GM18502 (cell line): ENCODE results near the gene SOHLH1.

Experiments used
- ATAC-seq: cut with Tn5 transposase; IDR thresholded peaks from one replicate; pipeline ENCODE4 v1.9.1; 2021; ENCODE audit warnings: mild to moderate bottlenecking; ENCODE audit not compliant: unreplicated experiment, poor library complexity

SOHLH1 gene

GRCh38 chr9:135731454-135731853 lies 32.2 kb upstream of the SOHLH1 start:
- ATAC-seq: no peak

DNA sequence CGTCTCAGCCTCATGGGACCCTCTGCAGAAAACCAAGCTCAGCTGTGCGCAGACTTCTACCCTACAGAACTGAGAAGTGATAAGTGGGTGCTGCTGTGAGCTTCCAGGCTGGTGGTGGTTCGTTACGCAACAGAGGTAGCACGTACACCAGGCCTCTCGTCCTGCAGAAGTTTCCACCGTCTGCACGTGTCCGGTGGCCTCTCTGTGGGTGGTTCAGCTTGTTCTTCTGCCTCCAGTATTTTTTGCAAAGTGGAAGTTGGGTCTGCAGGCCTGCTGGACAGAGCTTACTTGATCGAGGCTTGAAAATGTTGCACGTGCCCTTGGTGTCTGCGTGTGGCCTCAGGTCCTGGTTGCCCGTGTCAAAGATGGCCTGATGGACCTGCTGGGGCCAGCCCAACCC lies 30.2 kb upstream of the SOHLH1 start:
- ATAC-seq: no peak

GRCh38 chr9:135728436-135729110 lies 29.3 kb upstream of the SOHLH1 start:
- no peak for ATAC-seq

- ATAC-seq: no peak
These were observed 28.1 kb upstream of the SOHLH1 start for GRCh38 chr9:135727257-135727875.

GRCh38 chr9:135726138-135726853 lies 27.0 kb upstream of the SOHLH1 start:
- ATAC-seq: no peak

DNA sequence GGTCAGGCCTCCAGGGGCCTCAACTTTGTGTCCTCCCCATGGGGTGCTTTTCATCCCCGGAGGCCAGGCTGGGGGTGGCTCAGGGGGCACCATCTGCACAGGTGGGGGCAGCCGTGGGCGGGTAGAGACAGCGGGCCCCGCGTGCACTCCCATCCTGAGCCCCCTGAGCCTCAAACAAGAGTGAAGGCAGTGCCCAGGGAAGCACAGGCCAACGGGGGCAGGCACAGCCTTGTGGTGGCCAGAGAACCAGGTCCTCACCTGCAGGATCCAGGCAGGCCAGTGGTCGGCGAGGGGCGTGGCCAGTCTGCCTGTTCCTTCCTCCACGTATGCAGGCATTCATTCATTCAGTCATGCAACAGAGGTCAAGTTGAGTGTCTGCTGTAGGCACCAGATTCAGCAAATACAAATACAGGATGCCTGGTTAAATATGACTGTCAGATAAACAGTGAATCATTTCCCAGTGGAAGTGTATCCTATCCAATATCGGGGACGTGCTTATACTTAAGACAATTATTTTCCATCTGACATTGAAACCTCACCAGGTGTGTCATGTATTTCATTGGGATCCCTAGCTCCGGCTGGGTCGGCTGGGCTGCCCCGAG lies 25.0 kb upstream of the SOHLH1 start:
- no peak for ATAC-seq

DNA sequence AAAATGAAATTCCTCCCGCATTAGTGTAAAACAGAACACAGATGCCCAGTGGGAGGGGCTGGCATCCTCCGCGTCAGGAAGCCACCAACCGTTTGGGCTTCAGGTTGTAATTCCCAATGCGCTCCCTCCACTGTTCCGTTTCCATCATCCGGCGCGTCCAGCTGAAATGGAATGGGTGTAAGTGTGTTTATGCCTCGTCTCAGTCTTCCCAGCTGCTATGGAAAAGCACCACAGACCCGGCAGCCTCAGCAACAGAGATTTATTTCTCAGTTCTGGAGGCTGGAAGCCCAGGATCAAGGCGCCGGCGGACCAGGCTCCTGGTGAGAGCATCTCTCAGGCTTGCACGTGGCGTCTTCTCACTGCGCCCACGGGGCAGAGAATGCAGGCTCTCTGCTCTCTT lies 23.1 kb upstream of the SOHLH1 start:
- ATAC-seq: no peak

GRCh38 chr9:135719472-135719871 lies 20.2 kb upstream of the SOHLH1 start:
- no peak for ATAC-seq

DNA sequence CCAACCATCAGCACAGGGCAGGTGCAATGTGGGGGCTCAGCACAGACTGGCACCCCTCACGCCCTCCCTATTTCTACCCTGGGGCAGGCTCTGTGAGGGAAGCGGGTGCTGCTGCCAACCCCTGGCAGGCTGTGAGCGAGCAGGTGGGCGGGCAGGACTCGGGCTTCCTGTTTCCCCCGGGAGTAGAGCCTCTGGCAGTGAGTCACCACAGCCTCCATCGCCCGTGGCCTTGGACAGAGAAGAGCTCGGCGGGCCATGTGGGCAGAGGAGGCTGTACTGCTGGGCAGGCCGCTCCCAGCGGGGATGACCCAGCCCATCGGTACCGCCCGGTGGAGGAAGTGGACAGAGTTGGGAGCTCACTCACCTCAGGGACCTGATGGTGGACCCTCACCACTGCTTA lies 19.3 kb upstream of the SOHLH1 start:
- no peak for ATAC-seq

DNA sequence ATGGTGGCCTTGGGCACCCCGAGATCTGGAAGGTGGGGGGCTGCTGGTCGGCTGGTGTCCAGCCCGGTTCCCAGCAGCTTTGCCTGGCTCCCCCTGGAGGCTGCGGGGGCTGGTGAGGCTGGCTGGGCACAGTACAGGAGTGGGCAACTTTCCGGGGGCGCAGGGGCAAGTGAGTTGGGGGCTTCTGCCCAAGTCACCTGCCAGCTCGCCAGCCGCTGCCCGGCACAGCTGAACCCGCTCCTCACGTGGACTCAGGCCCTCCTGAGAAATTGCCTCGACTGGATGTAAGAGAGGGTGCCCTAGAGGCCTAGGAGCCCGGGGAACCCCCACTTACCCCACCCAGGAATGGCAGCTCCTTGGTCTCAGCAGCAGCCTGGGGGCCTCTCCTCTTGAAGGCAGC lies 18.1 kb upstream of the SOHLH1 start:
- ATAC-seq: no peak

- no peak for ATAC-seq
These were observed 16.8 kb upstream of the SOHLH1 start for GRCh38 chr9:135716045-135716444.

DNA sequence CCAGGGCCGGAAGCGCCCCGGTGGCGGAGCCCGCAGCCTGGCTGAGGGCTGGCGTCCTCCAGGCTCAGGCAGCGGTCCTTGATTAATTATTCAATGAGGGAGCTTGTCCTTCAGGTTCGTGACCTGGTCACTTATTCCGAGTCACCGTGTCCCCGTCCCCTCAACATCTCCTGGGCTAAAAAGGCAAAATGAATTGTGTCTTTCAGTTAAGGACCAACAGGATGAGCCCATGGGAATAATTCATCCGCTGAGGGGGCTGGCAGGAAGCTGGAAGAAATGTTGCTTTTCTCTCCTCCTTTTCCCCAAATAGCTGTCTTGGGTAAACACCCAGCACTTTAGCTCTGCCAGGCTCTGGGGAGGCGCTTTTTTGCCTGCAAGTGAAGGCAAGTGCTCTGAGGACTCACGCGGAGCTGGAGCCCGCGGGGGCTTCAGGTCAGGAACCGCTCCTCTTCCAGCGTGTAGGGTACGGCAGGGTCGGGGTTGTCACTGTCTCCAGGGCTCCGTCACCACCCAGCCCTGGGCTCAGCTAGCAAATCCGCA lies 15.8 kb upstream of the SOHLH1 start:
- ATAC-seq: no peak

- no peak for ATAC-seq
These were observed 15.2 kb upstream of the SOHLH1 start for GRCh38 chr9:135714242-135715055.

- ATAC-seq: no peak
These were observed 13.5 kb upstream of the SOHLH1 start for GRCh38 chr9:135712613-135713295.

GRCh38 chr9:135711881-135712280 lies 12.6 kb upstream of the SOHLH1 start:
- ATAC-seq: no peak

DNA sequence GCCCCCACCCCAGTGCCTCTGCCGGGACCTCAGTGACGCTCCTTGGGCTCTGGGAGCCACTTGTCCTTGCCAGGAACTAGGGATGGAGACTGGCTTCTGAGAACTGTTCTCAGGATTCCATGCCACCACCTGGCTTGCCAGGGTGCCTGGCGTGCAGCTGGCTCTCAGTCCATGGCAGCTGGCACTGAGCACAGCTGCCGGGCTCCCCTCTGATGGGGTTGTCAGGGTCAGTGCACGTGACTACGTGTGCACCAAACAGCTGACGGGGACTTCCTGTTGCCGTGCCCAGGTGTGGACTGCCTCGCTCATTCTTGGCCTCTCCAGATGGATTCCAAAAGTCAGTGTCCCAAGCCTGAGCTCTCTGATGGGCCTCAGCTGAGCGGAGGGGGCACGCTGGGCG lies 12.1 kb upstream of the SOHLH1 start:
- ATAC-seq: no peak

DNA sequence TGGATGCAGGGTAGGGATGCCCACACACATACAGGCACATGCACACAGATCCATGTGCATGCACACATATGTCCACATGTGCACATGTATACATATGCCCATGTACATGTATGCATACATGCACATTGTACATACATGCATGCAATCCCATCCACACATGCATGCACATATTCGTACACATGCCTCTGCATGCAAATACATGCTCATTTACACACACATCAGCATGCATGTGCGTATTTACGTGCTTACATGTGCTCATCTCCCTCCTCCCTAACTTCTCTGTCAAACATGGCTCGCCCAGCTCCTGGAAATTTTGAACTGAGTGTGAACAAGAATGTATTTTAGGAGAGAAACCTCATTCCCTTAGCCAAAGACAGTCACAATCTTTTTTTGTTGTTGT lies 8.9 kb upstream of the SOHLH1 start:
- ATAC-seq: no peak

GRCh38 chr9:135707252-135708138 lies 8.2 kb upstream of the SOHLH1 start:
- ATAC-seq: no peak

- ATAC-seq: no peak
These were observed 7.0 kb upstream of the SOHLH1 start for GRCh38 chr9:135706288-135706687.
